GM18508 (cell line): ENCODE measurements around the gene NETO2.

Experiments
- ATAC-seq: cut with Tn5 transposase; IDR thresholded peaks from one replicate; pipeline ENCODE4 v1.9.1; 2021; ENCODE audit warnings: moderate number of reproducible peaks; ENCODE audit not compliant: insufficient read depth, unreplicated experiment

NETO2 gene

DNA sequence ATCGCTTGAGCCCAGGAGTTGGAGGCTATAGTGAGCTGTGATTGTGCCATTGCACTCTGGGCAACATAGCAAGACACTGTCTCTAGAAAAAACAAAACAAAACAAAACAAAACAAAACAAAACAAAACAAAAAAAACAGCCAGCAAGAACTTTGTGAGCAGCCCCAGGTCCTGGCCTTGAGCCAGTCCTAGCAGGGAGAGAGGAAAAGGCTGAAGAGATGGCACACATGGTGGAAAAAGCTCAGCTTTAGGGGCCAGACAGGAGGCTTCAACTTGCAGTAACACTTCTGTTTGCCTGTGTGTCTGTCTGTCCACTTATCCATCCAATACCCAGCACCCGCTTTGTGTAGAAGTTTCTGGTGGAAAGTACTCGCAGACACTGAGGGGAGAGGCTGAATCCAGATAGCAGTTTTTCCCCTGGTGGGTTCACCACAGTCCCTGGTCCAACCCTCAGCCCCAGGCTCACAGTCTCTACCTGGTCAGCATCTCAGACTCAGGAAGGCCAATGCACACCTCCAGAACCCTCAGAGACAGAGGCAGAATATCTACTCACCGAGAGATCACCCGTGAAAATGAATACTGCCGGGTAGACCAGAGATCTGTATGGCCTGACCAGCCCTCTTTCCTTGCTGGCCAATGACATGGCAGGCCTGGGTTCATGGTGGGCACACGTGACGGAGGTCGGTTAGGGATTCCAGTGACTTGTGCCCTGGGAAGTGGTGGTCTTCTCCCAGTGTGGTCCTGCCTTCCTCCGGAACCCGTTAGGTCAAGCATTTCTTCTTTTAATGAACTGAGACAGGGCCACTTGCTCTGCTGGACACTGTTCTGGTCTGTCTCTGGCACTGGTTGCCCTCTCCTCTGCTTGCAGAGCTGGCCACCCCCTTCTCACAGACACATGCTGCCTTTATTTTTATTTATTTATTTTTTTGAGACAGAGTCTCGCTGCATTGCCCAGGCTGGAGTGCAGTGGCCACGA, 90.8 kb downstream of the NETO2 start:
- ATAC-seq: no peak

DNA sequence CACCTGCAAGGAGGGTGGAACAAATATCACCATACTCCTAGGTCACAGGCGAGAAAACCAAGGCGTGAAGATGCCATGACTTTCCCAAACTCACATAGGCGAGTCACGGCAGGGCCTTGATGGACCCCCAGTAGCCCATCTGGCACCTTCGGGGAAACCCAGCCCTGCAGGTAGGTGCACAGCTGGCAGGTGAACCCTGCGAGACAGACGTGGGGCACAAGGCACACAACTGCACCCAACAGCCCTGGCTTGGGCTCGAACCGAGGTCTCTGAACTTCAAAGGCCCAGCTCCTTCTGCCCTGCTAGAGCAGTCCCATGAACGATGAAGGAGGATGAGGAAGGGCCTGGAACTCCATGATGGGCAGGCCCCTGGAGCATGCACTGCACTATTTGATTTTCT, 92.7 kb downstream of the NETO2 start:
- ATAC-seq: no peak

DNA sequence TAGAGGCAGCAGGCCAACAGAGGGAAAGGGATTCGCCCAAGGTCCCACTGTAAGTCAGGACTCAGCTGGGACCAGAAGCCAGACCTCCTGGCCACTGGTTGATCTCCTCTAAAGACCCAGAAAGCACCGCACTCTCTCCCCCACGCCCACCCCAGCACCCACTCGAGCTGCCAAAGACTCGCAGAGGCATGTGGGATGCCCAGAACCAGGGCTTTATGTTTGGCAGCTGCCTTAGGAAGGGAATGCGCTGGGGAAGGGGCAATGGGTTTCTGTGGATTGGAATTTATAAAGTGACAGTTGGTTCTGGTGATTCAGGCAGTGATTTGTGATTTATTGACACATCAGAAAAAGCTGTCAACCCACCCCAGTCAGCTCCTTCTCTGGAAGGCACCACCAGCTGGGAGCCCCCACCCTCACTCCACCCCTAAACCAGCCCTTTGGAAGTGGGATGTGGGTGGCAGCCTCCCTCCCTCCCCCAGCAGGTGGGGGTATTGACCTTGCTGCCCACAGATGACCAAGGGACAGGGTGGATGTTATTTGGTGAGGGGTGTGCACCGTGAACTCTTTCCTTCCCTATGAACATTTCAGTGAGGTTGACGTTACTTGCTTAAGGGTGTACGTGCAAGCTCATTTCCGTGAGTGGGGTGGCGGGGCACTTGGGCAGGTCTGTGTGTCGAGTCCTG, 93.7 kb downstream of the NETO2 start:
- no peak for ATAC-seq

DNA sequence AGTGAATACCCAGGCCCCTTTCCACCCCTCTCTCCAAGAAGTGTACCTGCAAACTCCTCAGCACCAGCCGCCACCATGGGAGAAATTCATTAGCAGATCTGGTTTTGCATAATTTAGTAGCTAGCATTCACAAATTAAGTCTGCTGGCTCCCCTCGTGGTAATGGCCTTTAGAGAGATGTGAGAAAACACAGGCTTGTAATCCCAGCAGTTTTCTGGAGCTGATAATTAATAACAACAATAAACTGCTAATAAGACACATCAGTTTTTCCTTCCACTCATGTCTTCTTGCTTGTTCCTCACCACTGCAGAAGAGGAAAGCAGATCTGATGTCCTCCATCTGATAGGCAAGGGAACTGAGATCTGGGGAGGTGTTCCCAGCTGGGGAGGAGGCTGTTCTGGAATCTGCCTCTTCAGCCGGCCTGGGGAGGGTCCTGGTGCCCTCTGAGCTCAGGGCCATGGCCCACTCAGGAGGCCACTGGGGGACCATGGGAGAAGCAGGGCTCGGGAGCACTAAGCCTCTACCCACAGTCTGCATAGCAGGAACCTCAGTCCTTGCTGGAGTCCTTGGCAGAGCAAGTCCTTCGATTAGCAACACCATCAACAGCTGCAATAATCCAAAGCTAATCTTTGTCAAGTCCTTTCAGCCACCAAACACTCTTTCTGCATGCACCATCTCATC, 96.1 kb downstream of the NETO2 start:
- ATAC-seq: no peak

DNA sequence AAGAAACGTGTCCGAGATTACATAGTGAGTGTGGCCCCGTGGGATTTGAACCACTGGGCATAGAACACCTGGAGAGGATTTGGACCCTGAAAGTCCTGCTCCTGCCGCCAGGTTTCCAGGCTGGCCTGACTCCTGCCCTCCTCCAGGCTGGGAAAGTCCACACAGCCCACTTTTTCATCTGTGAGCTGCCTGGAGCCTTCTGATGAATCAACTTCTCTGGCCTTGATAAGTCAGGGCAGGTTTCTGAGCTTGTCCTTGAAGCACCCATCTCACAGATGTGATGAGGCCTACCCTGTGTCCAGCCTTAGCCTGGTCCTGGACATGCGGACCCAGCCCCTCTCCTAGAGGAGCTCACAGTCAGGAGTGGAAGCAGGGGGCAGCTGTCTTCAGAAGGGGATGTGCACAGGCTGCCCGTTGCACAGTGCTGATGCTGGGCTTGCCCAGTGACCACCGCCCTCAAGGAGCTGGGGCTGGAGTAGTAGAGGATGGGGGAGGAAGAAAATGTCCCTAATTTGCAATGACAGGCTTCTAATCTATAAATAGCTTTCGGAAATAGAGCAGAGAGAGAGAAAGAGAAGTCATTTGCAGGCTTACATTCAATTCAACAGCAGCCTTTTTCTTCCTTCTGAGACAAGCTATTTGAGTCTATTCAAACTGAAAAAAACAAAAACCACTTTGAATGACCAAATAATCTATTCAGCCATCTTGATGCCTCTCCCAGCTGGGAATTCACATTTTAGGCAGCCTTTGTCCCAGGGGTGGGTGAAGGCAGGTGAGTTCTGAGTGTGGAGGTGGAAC, 96.8 kb downstream of the NETO2 start:
- no peak for ATAC-seq

DNA sequence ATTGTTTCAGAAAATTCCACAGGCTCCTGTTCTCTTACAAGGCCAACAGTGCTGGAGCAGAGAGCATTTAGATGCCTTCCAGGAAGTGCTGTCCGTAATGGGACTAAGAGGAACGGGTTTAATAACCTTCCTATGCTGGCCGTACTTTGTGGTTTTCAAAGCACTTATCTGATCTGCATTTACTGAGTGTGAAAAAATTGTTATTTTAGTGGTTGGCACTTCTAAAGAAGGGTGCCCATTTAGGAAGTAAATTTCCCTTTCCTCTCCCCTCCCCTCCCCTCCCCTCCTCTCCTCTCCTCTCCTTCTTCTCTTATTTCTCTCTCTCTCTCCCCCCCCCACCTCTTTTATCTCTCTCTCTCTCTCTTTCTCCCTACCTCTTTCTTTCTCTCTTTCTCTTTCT, 98.3 kb downstream of the NETO2 start:
- no peak for ATAC-seq

DNA sequence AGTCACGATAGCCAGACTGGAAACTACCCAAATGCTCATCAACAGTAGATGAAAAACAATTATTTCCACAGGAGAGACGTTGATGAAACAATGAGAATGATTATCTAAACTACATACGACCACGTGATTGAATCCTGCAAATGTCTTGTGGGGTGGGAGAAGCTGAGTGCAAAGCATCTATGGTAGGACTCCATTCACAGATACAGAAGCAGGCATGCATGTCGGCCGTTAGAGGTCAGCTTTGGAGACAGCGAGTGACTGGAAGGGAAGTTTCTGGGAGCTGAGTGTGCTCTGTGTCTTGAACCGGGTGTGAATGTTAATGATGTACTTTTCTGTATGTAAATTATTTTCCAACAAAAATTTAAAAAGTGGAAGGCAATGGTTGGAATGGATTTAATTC, 98.7 kb downstream of the NETO2 start:
- ATAC-seq: no peak

DNA sequence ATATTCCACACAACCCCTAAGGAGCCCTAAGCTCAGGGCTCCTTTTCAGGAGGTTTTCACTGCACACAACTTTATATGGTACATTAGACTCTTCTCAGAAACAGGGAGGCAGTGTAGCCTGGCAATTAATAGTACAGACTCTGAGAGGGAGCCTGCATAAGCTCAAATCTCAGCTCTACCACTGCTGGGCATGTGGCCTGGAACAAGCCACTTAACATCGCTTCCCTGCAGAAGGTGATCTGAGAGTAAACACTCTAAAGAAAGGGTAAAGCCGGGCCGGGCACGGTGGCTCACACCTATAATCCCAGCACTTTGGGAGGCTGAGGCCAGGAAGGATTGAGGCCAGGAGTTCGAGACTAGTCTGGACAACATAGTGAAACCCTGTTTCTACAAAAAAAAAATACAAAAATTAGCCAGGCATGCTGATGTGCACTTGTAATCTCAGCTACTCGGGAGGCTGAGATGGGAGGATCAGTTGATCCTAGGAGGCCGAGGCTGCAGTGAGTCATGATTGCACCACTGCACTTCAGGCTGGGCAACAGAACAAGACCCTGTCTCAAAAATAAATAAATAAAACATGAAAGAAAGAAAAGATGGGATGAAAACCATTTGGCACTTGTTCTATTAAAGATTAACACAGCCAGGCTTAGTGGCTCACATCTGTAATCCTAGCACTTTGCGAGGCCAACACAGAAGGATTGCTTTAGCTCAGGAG, 99.6 kb downstream of the NETO2 start:
- ATAC-seq: no peak

DNA sequence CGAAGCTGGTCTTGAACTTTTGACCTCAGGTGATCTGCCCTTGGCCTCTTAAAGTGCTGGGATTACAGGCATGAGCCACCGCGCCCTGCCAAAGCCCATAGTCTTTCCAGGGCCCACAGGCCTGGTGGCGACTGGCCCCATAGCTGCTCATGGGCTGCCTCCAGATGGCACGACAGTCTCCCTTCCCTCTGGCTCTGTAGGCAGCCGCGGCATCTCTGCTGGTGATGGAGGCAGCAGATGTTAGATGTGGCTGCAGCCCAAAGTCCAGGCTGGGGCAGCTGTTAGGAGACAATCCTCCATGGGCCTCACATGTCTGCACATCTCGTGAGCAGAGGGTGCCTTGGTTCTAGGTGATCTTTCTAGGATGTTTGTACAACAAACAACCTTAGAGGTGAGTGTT, 100.5 kb downstream of the NETO2 start:
- no peak for ATAC-seq

DNA sequence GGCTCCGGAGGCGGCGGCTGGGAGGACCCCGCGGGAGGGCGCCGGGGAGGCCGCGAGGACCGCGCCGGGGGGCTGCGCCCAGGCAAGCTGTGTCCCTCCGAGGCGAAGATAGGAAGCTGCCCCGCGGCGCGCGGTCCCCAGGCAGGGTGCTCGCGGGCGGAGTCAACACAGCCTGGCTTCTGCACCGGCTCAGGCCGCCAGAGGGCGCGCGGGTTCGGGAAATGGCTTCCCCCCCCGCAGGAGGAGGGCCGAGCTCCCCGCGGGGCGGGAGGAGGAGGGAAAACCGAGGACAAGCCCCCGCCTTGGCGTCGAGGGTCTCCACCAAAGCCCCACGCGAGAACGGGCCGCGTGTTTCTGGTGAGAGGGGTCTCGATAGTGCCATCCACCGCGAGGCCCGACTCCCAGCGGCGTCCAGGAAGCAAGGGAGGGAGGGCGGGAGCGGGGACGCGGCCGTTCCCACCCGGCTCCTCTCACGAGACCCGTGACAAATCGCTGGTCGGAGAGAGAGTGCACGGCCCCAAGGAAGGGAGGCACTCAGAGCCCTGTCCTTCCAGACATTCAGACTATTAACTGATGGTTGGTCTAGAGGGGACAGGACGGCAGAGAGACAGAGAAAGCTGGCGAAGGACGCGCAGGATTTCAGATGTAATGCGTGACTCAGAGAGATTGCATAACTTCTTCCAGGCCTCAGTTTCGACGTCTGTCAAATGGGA, 105.8 kb downstream of the NETO2 start:
- ATAC-seq: peak; percentile 65

DNA sequence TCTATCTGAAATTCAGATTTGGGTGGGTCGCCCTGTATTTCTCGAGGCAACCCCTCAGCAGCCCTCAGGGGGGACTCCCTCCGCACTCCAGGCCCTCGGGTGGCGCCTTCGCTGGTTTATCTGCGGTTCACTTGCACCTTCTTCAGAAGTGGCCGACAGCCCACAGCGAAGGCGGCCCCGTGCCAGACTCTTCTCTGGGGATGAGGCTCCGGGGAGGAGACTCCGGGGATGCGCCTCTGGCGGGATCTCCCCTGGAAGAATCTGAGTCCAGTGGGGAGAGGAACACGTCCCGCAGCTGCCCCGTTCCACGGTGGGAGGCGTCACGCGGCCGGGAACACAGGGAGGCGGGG, 106.4 kb downstream of the NETO2 start:
- peak; percentile 8 for ATAC-seq

DNA sequence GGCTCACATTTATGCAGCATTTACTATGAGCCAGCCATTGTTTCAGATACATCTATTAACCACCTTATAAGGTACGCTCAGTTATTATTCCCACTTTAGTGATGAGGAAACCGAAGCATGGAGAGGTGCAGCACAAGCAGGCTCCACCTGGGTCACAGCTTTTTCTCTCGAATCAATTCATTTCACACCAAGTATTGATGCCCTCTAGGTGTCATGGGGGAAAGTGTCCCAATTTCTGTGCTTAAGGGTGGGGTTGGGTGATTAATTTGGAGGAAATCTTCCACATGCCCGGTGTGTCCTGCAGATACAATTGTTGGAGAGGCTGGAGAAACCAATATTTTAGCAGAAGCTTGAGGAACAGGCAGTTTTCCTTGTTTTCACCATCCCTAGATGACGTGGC, 107.5 kb downstream of the NETO2 start:
- ATAC-seq: no peak

DNA sequence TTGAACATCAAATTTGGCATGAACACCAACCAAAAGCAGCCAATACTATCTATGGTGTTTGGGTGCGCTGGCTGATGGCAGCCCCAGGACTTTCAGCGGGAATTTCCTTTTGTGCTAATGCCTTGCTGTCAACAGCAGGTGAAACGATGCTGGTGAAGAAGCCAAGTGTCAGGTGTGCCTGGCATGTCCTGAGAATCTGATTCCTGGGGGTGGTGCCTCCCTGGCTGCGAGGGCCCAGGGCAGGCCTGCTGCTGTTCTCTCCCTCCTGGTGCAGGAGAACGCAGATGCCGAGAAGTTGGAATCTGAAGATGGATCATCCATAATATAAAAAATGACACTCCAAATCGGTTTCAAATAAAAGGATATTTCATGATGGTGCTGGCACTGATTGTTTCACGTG, 108.3 kb downstream of the NETO2 start:
- no peak for ATAC-seq

DNA sequence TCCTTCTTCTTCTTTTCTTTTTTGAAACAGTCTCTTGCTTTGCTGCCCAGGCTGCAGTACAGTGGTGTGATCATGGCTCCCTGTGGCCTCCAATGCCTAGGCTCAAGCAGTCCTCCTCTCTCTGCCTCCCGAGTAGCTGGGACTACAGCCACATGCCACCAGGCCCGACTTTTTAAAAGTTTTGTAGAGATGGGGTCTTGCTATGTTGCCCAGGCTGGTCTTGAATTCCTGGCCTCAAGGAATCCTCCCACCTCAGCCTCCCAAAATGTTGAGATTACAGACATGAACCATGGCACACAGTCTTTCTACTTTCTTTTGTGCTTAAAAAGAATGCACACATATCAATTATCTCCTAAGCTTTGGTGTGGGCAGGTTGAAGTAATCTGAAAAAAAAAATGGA, 109.3 kb downstream of the NETO2 start:
- no peak for ATAC-seq

DNA sequence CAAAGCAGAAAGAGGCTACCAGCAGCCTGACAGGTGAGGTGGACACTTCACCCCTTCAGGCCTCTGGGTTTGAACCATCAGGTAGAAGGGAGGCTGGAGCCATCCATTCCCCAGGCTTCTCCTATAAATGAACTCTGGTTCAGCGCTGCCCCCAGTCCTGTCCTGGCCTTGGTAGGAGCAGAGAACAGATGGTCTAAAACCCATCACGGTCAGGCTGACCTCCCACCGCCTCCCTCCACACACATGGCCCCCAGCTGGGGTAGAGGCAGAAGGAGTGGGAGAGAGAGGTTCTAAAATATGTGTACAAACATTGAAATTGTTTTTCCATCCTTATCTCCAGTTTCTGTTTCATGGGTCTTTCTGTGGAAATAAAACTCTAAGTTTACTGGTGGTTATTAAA, 110.6 kb downstream of the NETO2 start:
- no peak for ATAC-seq

DNA sequence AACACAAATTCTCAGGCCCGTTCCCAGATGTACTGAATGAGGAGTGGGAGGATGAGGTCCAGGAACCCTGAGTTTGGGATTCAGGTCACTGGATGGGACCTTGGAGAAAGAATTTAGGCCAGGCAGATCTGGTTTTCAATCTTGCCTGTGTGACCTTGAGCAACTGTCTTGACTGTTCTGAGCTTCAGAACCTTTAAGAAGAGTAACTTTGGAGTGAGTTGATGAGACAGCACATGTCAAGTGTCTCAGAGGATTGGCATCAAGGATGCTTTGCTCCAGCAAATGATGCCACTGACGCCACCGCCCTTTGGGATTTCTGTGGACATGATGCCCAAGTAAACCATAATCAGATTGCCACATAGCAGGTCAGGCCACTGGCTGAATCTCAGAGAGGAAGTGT, 114.0 kb downstream of the NETO2 start:
- no peak for ATAC-seq

DNA sequence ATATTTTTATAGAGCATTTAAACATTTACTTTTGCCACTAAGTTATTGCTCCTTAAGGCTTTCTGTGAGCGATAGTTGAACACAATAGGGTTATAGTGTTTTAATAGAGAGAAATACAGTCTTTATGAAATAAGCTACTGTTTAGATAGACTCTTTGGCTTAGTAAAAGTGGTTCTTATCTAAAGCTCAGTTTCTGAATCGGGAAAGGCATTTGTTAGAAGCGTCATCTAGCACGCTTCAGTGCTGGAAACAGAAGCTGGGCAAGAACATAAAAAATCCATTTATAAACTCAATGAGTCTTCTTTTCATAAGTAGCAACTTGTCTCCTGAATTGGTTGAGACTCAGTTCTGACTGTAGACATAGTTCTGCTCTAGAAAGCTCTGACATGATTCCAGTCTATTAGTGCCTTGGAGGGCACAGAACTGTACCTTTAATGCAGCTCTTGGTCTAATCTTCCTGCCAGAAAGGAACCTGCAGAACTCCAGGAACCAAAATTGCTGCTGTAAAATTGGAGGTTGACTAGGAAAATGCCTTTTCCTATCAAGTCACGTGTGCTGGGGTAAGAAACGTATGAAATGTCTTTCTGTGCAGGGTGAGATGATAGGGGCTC, 114.9 kb downstream of the NETO2 start:
- no peak for ATAC-seq
